ENCODE data around the gene CHIT1.

The CHIT1 gene

DNA sequence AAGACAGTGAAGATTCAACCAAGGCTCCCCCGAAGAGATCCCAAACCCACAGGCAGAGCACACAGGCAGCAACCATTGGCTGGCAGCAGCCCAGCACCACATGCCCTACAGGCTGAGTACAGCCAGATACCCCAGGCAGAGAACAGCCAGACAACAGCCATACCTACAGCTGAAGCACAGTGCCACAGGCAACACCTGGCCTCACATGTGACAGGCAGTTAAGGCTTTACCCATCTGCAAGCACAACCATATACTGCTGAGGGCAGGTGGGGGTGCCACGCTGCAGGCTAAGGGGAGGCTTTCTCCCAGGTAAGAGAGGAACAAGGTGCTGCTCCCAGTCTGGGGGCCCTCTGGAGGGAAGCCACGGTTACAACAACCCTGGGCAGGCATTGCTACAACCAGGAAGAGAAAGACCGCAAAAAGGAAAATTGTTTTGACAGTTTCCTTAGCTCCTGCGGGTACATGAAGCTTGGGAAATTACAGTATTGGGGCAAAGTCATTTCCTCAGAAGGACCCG is 12.3 kb downstream of the CHIT1 start:
- DNase-seq (ENCODE audit: low read depth in 4 of 4, low spot score in 1 of 4): no peak

DNA sequence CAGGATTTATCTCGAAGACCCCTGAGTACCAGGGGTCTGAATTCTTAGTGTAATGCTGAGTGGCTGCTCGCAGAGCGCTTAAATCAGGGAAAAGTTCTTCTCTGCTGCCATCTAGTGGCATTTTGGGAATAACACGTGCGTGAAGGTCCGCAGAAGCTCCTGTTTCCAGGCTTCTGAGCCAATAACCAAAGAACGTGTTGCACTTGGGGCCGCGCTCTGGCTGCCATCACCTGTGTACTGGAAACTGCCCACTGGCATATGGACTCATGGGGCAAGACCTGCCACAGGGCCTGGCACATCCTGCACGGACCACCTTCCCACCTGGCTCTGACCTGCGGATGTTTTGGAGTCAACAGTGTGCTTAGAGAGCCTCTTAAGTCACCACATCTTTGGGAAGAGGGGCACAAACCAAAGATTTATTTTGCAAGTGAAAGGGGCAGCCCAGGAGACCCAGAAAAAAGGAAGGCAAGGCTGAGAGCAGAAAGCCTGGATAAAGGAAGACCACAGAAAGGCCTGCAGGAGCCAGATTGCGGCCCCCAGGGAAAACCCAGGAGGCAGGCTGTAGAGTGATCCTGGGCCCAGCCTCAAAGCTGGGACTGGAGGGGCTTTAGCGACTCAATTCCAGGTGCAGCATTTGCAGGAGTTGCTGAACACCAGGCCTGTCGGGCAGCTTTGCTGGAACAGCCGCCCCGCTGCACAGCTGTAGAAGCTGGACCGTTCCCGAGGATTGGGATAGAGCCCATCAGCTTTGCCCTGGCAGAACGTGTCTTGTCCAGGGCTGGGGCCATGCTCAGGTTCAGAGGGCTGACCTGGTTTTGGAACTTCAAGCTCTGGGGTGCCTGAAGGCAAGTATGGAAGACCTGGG is 13.0 kb downstream of the CHIT1 start:
- DNase-seq (ENCODE audit: low read depth in 4 of 4, low spot score in 1 of 4): peak; percentile 22 to 40 (median 26)

DNA sequence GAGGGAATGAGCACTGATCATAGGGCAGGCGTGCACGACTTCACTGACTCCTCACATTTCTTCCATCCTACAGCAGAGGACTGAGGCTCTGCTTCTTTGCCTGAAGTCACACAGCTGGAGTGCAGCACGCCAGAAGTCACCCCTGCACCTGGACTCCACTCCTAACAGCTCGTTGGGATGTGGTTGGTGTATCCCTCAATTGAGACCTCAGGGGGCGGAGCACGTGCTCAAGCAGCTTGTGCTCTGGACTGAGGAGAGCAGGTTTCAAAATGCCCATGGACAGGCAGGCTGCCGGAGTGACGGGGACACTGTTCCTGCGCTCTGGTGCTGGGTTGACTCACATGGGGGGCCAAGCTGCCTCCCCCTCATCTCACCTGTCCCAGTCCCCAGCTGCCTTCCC is 13.9 kb downstream of the CHIT1 start:
- no peak for DNase-seq (ENCODE audit: low read depth in 4 of 4, low spot score in 1 of 4)

DNA sequence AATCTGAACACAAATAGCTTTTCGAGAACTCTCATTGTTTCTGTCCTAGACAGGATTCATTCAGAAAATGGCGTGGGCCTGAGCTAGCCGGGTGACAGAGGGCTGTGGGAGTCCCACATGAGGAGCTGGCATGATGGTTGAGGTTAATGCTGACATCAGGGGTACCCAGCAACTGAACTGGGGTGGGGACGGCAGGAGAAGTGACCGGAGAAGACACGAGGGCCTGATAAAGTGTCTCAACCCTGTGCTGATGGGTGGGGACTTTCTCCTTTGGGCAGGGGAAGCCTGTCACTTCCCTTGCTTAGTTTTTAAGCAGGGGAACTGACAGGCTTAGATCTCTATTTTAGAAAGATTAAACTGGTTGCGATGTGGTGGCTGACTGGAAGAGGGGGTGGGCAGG is 14.6 kb downstream of the CHIT1 start:
- no peak for DNase-seq (ENCODE audit: low read depth in 4 of 4, low spot score in 1 of 4)

DNA sequence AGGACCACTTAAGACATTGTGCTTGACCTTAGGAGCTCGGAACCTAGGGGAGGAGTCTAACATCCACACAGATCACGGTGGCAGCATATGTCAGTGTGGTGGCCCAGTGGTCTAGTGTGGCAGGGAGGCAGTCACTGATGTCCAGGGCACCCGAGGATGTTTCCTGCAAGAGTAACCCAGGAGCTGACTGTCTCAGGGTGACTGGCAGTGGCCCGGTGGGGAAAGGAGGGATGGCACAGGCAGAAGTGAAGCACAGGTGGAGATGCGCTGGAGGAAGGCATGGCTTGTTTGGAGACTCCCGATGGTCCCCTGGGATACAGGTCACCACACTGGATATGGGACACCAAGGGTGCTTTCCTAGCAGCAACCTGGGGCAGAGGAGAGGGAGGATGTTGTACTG is 16.3 kb downstream of the CHIT1 start:
- DNase-seq (ENCODE audit: low read depth in 4 of 4, low spot score in 1 of 4): no peak

DNA sequence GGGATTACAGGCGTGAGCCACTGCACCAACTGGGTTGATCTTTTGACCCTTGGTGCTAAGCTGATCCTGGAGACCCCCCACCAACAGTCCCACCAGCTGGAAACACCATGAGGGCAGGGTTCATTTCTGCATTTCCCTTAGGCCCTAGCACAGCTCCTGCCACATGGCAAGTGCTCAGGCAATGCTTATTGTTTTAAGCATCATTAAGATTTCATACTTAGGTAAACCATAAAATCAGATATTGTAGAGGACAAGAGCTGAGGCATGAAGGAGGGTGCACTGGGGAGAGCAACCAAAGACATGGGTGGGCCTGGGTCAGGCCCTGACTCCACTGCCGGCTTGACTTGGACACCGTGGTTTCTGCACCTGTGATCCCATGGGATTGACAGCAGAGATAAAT is 17.7 kb downstream of the CHIT1 start:
- DNase-seq (ENCODE audit: low read depth in 4 of 4, low spot score in 1 of 4): no peak

DNA sequence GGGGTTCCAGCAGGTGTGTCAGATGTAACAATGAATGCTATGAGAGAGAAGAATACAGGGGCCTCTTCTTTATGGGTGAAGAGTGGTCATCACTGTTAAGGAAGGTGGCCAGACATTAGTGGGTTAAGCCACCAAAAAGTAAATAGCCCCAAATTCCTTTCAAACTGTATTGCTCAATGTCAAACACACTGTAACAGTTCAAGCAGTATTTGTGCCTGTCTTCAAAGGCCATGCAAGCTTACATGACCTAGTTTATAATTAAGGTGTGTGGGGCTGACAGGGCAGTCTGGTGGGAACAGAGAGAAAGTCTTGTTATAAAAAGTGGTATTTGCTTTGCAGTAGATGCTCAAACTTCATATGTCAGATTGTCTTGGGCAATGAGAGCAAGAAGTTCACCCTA is 18.5 kb downstream of the CHIT1 start:
- no peak for DNase-seq (ENCODE audit: low read depth in 4 of 4, low spot score in 1 of 4)

DNA sequence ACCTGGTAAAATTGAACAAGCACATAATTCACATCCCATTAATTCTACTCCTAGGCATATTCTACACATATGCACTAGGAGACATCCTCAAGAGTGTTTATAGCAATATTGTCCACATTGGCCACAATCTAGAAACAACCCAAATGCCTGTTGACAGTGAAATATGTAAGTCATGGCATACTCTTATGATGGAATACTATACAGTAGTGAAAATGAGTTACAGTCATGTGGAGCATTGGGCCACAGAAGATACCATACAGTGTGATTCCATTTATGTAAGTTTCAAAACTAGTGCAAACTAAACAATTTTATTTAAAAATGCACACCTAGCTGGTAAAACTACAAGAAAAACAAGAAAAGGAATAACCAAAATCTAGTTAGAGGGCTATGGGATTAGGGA is 19.1 kb downstream of the CHIT1 start:
- DNase-seq (ENCODE audit: low read depth in 4 of 4, low spot score in 1 of 4): no peak

DNA sequence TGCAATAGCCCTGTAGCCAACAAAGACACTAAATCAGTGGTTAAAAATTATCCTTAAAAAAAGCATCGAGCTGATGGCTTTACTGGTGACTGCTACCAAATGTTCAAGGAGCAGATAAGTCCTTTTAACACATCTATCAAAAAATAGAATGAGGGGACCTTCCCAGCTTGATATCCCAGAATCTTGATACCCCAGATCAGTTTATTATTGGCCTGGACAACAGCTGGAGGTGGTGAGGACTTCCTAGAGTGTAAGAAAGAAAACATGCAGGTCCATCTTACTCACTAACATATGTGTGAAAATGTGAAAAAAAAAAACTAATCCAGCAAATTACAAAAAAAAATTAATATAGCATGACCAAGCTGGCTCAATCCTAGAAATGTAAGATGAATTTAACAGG is 21.3 kb downstream of the CHIT1 start:
- no peak for DNase-seq (ENCODE audit: low read depth in 4 of 4, low spot score in 1 of 4)

DNA sequence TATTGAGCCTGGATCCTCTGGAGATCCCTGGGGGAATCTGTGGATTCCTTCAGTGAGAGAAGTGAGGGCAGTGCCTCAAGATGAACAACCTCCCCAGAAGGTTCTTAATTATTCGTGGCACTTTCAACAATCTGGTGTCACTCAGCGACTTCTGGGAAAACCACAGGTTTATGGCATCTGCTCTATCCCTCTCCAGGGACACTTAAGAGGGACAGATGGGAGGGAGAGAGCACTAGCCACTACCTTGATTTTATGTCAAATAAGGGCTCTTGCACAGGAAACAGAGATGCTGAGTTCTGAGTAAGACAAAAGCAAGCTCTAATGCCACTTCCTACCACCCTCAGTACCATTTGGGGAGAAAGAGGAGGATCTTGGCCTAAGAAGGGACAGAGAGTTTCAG is 21.7 kb downstream of the CHIT1 start:
- DNase-seq (ENCODE audit: low read depth in 4 of 4, low spot score in 1 of 4): no peak

DNA sequence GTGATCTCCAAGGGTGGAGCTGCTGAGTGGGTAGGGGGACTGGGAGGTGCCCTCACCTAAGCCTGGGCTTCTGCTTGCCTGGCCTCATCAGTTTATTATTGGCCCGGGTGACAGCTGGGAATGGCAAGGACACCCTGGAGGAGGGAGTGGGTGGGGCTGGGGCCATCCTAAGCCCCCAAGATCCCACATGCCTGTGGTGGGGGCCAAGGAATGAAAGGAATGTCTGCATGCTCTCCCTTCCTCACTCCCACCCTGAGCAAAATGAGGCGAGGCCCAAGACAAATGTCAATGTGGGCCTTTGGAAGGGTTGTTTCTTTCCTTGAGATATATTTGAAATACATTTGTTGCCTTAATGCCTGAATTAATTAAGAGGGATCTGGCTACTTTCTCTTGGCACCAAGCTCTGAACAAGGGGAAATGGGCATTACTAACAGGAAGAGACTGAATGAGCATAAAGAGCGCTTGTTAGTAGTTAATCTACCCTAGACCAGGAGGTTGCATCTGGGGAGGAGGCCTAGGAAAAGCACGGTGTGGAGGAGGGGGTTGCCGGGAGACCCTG is 23.3 kb downstream of the CHIT1 start:
- DNase-seq (ENCODE audit: low read depth in 4 of 4, low spot score in 1 of 4): no peak

DNA sequence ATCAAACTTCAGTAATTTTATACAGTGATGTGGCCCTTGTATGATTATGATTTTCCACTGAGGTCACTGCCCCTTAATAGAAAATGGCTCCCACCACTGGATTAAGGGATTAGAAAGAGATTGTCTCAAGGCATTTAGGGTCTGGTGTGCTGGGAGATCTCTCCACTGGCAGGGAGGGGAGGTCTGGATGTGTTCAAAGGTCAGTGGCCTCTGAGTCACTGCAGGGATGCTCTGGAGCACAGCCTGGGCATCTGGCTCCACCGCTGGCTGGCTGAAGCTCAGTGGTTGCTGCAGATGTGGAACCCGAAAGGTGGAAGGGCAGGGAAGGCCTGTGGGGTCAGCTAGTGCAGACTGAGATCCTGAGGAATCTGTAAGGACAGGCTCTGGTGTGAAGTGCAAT is 24.7 kb downstream of the CHIT1 start:
- DNase-seq (ENCODE audit: low read depth in 4 of 4, low spot score in 1 of 4): no peak

DNA sequence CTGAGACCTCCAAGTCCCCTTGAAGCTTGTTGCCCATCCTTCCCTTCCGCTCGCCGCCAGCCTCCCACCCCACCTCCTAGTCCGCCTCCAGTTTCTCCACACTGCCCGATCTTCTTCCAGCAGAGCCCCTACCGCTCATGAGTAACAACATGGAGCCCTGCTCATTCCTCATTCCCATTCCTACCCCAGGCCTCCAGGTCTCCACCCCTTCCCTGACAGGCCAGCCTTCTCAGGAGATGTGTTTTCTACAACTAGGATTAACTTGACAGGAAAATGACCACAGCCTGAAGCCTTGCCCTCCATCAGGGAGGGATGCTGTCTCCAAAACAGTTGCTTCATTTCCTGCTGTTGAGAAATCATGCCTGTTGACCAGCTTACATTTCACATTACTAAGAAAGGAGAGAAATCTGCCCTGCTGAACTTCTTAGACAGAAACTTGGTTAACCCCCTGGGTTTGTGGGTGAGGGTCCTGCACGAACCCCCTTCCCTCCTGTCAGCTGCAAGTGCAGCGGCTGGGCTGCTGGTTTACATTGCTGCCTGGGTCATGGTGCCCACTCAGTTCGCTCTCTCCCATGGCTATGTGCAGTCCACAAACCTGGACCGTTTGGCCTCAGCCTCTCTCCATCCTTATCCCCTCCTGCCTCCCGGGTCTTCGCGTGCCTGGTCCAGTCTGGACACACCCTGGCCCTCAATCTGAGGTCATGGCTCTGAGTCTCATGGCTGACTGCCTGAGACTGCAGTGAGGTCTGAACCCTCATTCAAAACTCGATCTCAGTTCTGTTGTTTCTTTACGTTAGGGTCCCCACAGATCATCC is 26.8 kb downstream of the CHIT1 start:
- no peak for DNase-seq (ENCODE audit: low read depth in 4 of 4, low spot score in 1 of 4)

DNA sequence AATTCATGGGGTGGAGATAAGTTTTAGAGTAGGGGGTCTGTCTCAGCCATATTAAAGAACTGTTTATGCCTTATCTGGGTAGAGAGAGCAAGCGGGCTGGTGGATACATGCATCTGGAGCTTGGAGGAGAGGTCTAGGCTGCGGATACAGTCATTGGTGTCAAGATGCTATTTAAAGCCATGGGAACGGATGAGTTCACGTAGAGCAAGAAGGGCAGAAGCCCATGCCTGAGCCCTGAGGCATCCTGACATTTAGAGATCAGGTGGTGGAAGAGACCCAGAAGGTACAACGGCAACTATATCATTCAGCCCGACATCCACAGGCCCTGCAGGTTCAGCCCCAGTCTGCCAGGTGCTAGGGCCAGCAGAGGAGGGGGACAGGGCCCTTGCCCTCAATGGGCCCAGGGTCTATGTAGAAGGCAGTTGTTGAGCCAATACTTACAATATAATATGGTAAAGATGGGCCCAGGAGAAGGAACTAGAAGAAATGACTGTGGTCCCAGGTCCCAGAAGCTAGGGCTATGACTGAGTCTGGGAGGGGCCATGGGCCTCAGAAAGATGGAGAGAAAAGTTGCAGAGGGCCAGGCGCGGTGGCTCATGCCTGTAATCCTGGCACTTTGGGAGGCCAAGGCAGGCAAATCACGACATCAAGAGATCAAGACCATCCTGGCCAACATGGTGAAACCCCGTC is 27.8 kb downstream of the CHIT1 start:
- DNase-seq (ENCODE audit: low read depth in 4 of 4, low spot score in 1 of 4): no peak

DNA sequence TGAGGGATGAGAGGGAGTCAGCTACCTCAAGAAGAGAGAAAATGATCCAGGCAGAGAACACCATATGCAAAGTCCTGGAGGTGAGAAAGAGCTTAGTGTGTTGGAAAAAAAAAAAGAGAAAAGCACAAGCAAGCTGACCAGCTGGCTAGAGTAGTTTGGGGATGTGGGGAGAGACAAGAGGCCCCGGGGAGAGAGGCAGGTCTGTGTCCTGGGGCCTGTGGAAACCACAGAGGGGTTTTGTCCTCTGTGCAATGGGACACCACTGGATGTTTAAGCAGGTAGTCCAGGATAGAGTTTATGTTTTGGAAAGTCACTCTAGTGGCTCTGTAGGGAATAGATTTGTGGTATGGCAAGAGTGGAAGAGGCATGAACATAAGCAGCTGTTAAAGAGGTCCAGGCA is 28.6 kb downstream of the CHIT1 start:
- DNase-seq (ENCODE audit: low read depth in 4 of 4, low spot score in 1 of 4): no peak

DNA sequence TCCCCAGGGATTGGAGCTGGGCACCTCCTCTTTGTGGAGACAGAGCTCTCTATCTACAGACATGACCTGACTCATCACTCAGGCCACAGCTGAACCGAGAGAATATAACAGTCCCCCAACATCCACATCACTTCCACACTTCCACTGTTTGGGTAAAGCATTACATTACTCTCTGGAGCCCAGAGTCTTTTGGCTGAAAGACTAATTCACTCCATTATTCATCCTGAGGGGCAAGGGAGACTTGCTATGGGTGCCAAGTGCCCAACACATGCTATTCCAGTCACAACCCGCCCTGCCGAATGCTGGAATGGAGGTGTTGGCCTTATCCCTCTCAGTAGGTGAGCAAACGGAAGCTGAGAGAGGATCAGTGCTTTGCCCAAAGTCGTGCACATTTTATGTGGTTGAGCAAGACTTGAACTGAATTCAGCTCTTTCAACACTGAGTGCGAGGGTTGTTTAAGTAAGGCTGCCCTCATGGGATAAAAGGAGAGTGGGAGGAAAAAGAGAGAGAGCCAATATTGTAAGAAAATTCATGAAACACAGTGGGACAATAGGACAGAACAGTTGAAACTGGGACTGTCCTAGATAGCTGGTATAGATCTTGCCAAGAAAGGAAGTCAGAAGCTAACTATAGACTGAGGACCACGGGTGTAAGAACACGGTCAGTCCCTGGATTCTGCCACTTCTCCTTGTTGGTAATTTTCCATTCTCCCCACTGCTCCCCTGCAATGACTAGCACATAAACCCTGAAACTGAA is 29.5 kb downstream of the CHIT1 start:
- DNase-seq (ENCODE audit: low read depth in 4 of 4, low spot score in 1 of 4): no peak

DNA sequence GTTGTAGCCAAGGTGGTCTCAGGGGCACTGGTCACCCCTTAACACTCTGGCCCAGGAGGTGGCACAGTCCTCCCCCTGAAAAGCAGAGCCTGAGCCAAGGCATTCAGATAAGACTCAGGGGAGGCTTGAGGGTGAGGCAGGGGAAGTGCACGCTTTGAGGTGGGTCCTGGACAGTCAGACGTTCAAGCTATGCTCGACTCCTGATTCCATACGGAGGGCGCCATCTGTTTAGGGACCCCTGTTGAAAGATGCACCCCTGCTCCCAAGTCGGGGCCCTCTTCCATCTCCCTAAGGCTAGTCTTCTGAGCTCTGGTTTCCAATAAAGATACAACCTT is 30.0 kb downstream of the CHIT1 start:
- DNase-seq (ENCODE audit: low read depth in 4 of 4, low spot score in 1 of 4): no peak

DNA sequence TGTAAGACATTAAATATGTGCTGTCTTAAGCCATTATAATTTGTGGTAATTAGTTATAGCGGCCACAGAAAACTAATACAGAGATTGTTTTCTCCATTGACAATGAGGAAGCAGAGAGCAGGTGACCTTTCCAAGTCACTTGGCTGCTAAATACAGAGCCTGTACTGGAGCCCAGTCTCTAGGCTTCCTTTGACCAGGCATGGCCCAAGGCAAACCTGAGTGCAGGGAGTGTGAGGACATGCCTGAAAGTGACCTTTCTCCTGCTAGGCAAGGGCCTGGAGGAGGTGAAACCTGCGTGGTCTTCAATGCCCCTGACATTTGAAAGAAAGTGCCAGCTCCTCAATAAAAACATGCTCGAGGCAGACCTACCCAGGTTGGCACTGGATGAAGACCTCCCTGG is 30.5 kb downstream of the CHIT1 start:
- DNase-seq (ENCODE audit: low read depth in 4 of 4, low spot score in 1 of 4): no peak

DNA sequence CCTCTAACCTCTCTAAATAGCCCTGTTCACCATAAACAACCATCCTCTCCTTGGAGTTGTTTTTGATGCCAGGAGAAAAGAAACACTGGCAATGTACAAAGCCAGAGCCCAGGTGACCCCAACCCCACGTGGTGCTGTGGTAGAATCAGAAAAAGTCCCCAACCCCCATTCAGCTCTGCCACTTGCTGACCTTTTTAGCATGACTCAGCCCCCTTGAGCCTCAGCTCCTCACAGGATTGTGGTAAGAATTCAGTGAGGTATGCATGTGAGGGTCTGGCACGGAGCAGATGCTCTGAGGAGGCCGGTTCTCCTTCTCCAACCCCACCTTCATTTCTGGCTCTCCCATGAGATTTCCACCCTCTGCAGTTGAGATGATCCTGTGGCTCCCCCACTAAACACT is 31.8 kb downstream of the CHIT1 start:
- no peak for DNase-seq (ENCODE audit: low read depth in 4 of 4, low spot score in 1 of 4)

DNA sequence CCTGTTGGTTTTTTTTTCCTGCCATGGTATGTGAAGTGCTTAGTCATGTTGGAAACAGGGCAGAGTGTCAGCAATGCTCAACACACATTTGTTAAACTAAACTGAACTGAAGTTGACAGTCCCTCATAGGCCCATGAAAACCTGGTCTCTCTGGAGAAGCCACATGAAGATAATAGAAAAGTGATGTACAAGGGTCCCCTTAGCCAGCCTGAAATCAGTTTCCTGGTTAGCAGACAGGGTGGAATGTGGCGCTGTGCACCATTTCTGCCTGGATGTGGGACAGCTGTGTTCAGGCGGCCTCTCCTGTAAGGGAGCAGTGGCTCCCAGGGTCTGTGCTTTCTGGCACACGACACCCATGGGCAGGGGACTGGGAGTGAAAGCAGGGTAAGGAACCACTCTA is 33.1 kb downstream of the CHIT1 start:
- DNase-seq (ENCODE audit: low read depth in 4 of 4, low spot score in 1 of 4): no peak

DNA sequence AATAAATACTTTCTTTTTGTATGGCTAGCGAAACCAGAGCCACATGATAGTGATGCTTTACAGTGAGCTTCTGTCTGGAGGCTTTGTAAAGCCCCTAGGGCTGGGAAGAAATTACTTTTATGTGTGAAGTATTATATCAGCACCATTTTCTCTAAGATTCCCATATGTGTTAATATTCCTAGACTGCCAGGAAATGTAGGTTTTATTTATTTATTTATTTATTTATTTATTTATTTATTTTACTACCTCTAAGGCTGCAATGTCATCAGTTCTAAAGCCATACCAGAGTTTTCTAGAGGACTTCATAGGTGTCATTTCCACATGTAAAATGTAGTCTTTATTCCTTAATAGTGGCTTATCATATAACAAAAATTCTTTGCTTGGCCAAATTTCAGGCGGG is 38.5 kb downstream of the CHIT1 start:
- no peak for DNase-seq (ENCODE audit: low read depth in 4 of 4, low spot score in 1 of 4)
